Sciatic nerve (tissue), 2 donors: ENCODE measurements around the gene CTNNA1. TPM values are rescaled to one million over a fixed set of nuclear protein-coding genes. Genes with fewer than 3 reads are reported as not detected.

Source experiments
- ATAC-seq: fragments of 200-7000 bp; cut with Tn5 transposase; one replicate; pipeline ENCODE4 v1.9.1; 2020; ENCODE audit warnings: mild to moderate bottlenecking, moderate library complexity
- DNase-seq: peaks from one replicate; pipeline ENCODE4 v3.0.0-alpha.2; 2020; ENCODE audit warnings: low spot score
- intact Hi-C: fragments of 100-400 bp; cut with DNase I; formaldehyde crosslinking; loops from one replicate; pipeline ENCODE4 v1.14.2; 2022
- total RNA-seq: library from RNA; stranded (reverse); fragmentation: NEBNext Ultra II Directional; extraction: Animal tissue kit (Norgen Biotek cat#: 25700); gene quantifications from one replicate; pipeline ENCODE4 v1.2.1, GENCODE V29; 2021
- donor health status: DM: no; HTN: no; CAD: no.
- donor health status: DM: no; HTN: no; CAD: no.

CTNNA1 gene
- total RNA-seq, 1 donor from 2014 or later, result 485 TPM

DNA sequence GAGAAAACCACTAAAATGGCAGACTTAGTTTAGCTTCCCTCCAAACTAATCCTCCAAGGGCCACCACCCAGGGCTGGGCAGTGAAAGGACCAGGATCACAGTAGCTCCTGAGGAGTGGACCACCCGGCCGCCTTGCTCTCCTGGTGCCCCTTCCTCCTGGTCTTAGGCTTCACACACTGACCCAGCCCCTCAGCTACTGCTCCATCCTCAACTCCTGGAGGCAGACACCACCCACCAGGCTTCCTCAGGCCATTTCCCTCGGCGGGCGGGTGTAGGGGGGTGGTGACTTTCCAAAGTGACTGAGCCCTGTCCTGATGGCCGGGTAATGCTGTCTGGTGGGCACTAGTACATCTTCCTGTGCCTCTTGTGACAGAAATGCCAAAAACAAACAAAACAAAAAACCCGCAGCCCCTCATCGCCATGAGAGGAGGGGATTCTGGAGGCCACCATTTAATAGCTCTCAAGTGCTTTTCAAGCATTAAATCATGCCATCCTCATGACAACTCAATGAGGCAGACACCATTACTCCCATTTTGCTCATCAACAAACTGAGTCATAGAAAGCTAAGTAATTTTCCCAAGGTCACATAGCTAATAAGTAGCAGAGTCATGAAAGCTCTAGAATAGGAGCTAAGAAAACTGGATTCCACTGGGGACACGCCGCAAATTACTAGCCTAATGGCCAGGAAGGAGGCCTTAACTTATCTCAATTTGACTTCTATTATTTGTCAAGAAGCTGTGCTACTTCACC lies 213.2 kb downstream of the CTNNA1 start:
- DNase-seq, result no peak
- intact Hi-C loops, result no loop called here
- no peak for ATAC-seq

DNA sequence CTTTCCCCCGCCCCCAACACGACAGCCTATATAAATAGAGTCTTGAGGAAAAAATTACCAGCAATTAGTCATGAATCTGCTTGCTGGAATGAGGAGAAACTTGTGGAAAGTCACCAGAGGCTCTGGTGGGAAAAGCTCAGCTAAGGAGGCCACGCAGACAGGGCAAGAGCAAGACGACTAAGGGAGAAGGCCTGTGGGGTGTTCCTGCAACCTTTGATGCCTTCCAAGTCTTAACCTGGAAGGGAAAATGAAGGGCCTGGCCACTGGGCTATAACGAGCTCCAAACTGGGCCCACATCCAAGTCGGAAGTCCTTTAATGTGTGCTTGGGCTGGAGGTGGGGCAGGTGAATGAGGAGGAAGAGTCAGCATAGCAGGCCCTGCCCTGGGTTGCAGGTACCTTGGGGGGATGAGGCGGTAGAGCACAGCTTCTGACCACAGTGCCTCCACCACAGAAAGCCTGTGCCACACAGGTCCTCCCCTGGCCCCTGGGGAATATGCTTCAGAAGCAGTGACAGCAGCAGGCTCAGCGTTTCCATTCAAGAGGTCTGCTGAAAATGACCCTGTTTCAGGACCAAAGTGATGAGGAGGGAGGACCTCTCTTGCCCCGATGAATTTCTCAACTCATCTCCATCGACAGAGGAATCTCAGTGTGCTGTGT lies 214.7 kb downstream of the CTNNA1 start:
- DNase-seq, result no peak
- ATAC-seq, result no peak
- intact Hi-C loops, result no loop called here

DNA sequence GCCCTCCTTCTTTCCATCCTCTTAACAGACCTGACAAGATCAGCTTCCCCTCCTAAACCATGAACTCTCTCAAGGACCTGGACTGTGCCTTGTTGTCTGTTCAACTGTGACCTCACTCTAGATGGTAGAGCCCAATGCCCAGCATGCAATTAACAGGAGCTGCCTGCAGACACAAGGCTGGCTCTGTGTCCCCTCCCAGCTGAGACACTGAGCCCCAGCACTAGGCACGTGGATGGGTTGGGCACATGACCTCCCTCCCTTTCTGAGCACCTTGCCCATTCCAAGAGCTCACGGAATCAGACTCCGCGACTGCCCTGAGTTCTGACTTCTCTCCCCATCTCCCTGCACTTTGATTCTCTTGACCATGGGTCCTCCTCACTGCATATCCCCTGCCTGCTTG lies 215.4 kb downstream of the CTNNA1 start:
- ATAC-seq (no peak), DNase-seq (no peak)
- intact Hi-C loops, result no loop called here

DNA sequence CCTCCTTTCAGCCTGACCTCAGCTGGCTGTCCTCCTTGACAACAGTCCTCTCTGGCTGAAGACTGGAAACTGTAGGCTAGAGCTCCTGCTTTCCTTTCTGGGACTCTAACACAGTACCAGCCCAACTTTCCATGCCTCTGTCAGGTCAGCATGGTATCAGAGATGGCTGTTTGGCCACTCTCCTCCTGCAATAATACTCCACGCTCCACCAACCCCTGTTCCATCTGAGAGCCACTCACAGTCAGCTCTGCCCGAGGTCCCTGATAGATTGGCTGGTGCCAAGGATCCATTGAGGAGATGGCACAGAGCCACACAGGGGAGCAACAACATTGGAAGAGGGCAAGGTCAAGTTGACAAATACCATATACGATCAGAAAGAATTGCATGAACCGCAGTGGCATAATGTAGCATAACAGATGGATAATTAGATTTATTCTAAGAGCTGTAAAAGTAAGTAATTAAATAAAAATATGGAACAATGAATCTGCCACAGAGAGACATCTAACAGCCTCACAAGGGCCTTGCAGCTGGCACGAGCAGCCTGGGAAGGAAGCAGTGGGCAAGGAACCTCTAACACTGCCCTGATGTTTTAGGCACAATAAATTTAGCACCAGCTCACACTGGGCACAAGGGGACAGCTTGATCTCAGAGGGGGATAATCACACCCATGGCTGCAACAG lies 216.2 kb downstream of the CTNNA1 start:
- intact Hi-C loops, result no loop called here
- DNase-seq (no peak), ATAC-seq (no peak)

DNA sequence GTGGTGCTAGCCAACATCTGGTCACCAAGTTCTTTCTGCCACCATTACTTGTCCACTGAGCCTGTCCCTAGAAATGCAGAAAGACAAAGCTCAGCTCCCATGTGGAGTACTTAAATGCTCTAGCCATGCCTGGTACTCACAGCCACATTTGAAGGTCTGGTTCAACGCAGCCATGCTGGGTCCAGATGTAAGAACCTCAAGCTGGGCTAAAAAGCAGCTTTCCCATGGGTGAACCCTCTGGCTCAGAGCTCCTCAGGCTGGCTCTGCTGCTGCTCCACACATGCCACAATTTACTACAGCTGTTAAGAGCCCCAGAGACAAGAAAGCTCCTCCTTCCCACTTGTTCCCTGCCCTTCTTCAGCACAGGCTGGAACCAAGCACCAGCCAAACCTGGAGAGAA lies 219.0 kb downstream of the CTNNA1 start:
- DNase-seq, result no peak
- intact Hi-C loops, result no loop called here
- ATAC-seq, result no peak

DNA sequence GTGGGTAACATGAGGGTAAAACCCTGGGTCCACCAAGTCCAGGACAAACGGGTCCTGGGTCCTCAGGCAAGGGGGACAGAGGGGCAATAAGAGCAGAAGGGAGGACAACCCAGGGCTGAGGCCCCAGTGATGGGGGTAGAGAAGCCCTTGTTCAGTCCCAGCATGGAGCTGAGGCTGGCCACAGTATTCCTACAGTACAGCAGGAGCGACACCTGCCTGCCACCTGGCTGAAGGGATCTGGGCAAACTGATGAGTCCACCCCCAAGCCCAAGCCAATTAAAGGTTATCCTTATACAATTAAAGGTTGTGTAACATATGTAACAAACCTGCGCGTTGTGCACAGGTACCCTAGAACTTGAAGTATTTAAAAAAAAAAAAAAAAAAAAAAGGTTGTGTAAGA lies 219.6 kb downstream of the CTNNA1 start:
- ATAC-seq (no peak), DNase-seq (no peak)
- intact Hi-C loops, result no loop called here

DNA sequence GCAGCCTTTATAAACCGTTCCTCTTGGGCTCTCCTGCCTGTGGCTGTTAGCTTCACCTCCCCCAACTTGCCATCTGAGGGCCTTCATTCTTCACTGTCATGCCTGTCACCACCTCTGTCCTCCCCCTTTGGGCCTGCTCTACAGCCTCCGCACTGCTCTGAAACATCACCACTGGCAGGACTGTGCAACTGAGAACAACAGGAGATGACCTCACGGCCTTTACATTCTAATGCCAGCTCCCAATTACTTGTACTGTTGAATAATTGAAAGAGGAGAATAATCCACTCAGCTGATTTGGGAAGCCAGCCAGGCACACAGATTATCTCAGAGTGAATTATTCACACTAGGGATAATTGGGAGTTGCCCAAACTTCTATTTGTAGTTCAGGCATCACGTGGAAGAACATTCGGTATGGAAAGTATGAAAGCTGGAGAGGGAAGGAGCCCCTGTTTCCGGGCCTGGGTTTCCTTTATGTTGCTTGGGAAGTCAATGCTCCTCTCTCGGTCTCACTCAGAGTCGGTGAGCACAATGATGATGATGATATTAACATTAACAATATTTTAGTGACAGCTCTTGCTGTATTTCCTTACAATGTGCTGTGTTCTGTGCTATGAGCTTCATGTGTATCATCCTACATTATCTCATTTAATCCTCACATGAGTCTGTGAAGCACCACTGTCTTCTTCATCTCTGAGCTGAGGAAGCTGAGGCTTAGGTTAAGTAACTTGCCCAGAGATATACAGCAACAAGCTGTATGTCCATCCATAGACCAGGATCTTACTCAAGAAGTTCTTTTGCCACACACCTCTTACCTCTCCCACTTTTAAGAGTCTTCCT lies 221.2 kb downstream of the CTNNA1 start:
- DNase-seq, result no peak
- intact Hi-C loops, result no loop called here
- ATAC-seq, result peak; percentile 61

DNA sequence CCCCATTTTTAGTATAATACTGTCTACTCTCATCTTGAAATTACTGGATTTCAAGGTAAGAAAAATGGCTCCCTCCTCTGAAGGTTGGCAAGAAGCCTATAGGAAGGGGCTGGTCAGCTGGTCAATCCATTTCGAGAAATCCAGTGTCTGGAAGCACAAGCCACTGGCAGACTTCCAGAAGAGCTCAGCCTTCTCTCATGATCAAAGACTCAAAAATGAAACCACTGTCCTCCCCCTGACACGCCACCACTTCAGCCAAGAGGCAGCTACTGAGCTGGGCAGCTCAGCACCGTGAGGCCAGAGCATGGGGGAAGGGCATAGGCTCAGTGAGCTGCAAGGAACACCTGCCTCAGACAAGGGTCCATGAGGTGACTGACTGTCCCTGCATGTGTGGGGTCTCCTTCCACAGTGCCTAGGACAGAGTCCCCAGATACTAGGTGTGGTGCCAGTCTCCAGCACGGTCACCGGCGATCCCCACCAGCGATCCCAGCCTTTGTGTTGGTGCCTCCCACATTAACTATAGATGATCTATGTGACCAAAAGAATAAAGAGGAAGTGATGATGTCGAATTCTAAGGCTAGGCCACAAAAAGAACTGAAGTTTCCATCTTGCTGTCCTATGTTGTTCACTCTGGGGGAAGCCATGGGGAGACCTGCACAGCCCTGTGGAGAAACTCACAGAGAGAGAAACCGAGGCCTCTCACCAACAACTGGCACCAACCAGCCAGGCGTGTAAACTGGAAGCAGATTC lies 222.0 kb downstream of the CTNNA1 start:
- DNase-seq (peak; percentile 75), ATAC-seq (peak; percentile 80)

DNA sequence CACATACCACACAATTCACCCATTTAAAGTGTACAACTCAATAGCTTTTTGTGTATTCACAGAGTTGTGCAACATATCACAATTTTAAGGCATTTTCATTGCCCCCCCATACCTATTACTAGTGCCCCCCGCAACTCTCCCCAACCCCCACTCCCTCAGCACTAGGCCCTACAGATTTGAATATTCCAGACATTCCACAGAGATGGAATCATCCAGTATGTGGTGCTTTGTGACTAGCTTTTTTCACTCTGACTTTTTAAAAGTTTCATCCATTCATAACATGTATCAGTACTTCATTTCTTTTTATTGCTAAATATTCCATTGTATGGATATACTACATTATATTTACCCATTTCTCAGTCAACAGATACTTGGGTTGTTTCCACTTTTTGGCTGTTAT lies 224.9 kb downstream of the CTNNA1 start:
- ATAC-seq (no peak), DNase-seq (no peak)
- intact Hi-C loops, result no loop called here

More for the DNA sequence above, 222.0 kb downstream of the CTNNA1 start:
- intact Hi-C loops, result no loop called here

DNA sequence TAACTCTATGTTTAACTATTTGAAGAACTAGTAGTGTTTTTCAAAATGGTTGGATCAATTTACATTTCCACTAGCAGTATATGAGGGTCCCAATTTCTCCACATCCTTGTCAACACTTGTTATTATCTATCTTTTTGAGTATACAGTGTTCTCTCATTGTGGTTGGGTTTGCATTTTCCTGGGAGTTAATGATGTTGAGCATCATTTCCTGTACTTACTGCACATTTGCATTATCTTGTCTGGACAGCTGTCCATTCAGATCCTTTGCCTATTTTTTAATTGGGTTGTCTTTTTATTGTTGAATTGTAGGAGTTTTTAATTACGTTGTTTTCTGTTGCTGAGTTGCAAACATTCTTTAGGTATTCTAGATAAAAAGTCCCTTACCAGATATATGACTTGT lies 225.4 kb downstream of the CTNNA1 start:
- intact Hi-C loops, result no loop called here
- ATAC-seq, result no peak
- no peak for DNase-seq

DNA sequence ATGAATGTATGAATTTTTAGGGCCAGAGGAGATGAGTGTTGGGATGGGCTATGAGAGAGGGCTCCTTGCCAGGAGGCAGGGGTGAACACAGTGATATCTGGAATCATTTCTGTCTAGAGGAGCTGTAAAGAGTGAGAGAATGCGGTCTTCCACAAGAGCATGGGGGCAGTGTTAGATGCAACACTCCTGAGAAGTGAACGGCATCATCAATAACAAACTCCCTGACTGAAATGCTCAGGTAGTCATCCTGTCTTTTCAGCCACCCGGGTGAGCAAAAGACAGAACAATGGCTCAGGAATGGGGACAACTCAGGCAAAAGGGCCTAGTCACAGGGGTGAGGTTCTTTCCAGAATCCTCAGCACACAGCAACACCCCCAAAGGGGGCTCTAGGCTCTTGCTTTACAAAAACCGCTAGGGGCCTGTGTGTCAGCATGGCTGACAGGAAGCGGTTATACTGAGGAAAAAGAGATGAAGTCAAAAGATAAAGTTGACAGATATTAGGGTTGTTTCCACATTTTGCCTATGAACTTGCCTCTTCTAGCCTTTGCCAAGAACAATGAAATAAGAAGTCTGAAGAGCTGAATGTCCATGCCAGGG lies 226.6 kb downstream of the CTNNA1 start:
- ATAC-seq, result no peak
- no peak for DNase-seq
- intact Hi-C loops, result no loop called here

DNA sequence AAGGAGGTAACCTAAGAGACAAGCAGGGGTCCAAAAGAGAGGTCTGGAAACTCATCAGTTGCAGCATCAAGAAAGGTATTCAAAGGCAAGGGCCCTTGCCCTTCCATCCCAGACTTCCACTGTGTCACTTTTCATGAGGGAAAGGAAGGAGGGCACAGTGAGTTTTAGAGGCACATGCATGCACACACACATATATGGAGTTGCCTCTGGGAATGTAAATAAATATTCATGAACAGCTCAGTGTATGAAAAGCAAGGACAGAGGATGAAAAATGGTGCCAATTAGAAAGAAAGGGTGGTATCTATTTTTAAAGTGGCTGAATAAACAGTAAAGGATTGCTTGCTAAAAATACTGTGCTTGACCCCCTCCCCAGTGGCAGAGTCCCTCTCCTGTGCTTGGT lies 227.2 kb downstream of the CTNNA1 start:
- no peak for ATAC-seq
- intact Hi-C loops, result no loop called here

DNA sequence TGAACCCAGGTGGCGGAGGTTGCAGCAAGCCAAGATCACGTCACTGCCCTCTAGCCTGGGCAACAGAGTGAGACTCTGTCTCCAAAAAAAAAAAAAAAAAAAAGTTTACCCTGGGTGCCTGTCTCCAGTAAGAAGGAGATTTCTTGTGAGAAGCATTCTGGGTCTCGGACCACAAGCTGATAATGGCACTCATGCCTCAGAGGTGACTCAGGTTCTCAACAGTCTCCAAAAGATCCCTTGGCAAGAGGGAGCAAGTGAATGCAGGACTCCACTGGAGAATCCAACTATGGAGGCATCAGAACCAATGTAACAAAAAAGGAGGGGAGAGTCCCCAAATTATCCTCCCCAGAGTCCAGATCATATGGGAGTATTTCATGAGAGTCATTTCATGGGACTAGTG lies 227.9 kb downstream of the CTNNA1 start:
- ATAC-seq, result no peak

More for the DNA sequence above, 227.2 kb downstream of the CTNNA1 start:
- DNase-seq, result no peak

DNA sequence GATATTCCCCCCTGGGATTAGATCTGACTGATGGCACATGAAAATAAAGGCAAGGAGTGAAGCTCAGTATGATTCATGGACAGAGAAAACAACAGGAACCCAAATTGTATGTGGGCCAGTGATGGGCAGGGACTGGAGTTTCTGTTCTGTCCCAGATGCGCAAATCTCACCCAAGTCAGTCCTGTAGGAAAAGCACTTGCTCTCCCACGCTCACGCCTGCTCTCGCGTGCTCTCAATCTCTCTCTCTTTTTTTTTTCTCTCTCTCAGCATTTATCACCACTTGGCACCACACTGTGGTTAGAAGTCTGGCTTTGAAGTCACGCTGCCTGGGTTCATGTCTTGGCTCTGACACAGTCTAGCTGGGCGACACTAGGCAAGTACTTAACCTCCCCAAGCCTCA lies 228.4 kb downstream of the CTNNA1 start:
- intact Hi-C loops, result no loop called here

More for the DNA sequence above, 227.9 kb downstream of the CTNNA1 start:
- no peak for DNase-seq
- intact Hi-C loops, result no loop called here

DNA sequence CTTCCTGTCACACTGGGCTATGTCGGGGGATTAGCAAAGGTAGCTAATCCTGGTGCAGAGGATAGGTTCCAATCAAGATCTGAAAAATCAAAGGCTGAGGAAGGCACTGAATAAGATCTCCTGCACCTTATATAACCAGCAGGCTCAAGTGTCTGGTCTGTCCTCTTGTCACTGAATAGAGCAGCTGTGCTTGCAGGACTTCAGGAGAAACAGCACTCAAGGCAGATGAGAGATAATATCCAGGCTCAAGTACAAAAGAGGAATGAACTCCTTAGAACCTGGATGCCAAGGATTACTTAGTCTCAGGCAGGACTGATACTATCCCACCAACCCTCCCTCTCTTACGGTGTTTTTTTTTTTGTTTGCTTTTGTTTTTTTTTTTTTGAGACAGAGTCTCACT lies 230.8 kb downstream of the CTNNA1 start:
- intact Hi-C loops, result no loop called here
- no peak for ATAC-seq

More for the DNA sequence above, 228.4 kb downstream of the CTNNA1 start:
- ATAC-seq, result no peak
- no peak for DNase-seq

More for the DNA sequence above, 230.8 kb downstream of the CTNNA1 start:
- no peak for DNase-seq
